HL-60/S4 treated with retinoic acid at 250 ng/mL for 4 days and 3 days (cell line): ENCODE results near the gene NLGN1.

Experiments
- in situ Hi-C: fragments of 300-500 bp; cut with MboI; formaldehyde crosslinking; loops from 2 replicates; pipeline ENCODE4 v1.7.0; 2022; ENCODE audit warnings: low sequenced_read_pairs

Gene NLGN1

GRCh38 chr3:174315225-174315624, 917.7 kb downstream of the NLGN1 start:
- in situ Hi-C loops = no loop called here

GRCh38 chr3:174317005-174317404, 919.5 kb downstream of the NLGN1 start:
- in situ Hi-C loops = no loop called here

GRCh38 chr3:174318181-174318580, 920.6 kb downstream of the NLGN1 start:
- in situ Hi-C loops = no loop called here

GRCh38 chr3:174321548-174321947, 924.0 kb downstream of the NLGN1 start:
- in situ Hi-C loops = no loop called here

- in situ Hi-C loops = no loop called here
These were observed 925.2 kb downstream of the NLGN1 start for GRCh38 chr3:174322789-174323188.

GRCh38 chr3:174325171-174325570, 927.6 kb downstream of the NLGN1 start:
- in situ Hi-C loops = no loop called here

- in situ Hi-C loops = no loop called here
These were observed 928.5 kb downstream of the NLGN1 start for GRCh38 chr3:174325834-174326700.

- in situ Hi-C loops = no loop called here
These were observed 931.8 kb downstream of the NLGN1 start for GRCh38 chr3:174329321-174329720.

- in situ Hi-C loops = no loop called here
These were observed 932.8 kb downstream of the NLGN1 start for GRCh38 chr3:174330303-174330702.

GRCh38 chr3:174331095-174331800, 933.7 kb downstream of the NLGN1 start:
- in situ Hi-C loops = no loop called here

GRCh38 chr3:174332391-174332790, 934.8 kb downstream of the NLGN1 start:
- in situ Hi-C loops = no loop called here

GRCh38 chr3:174333640-174334039, 936.1 kb downstream of the NLGN1 start:
- in situ Hi-C loops = no loop called here

- in situ Hi-C loops = no loop called here
These were observed 936.6 kb downstream of the NLGN1 start for GRCh38 chr3:174334111-174334510.

GRCh38 chr3:174335324-174335723, 937.8 kb downstream of the NLGN1 start:
- in situ Hi-C loops = no loop called here

GRCh38 chr3:174335910-174336309, 938.4 kb downstream of the NLGN1 start:
- in situ Hi-C loops = no loop called here
